ENCODE results near the gene ETS2. TPM values are rescaled to one million over a fixed set of nuclear protein-coding genes. Genes with fewer than 3 reads are reported as not detected.

The ETS2 gene
- polyA plus RNA-seq, 1 donor (not counting 4 experiments of a cell fraction or from before 2014, with no cell fraction given): 58.5 TPM

DNA sequence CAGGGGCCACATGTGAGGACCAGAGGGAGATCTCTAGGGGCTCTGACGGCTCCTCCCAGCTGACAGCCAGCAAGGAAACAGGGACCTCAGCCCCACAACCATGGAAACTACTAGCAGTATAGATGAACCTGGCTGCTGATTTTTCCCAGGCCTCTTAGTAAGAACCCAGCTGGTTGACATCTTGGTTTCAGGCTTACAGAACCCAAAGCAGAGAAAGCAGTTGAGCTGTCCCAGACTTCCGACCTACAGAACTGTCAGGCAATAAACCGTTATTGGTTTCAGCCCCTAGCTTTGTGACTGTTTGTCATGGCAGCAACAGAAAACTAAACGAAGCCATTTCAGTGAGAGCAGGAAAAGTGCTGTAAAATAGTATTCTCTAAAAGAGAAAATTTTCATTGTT is 36.4 kb downstream of the ETS2 start:
- dilution Hi-C loops (cut with MboI; ENCODE audit: extremely low pct_ligation_motif_present, low sequenced_read_pairs): no loop called here
- FAIRE-seq (no peak), DNase-seq (ENCODE audit: low read depth, low spot score) (no peak)
- Histone ChIP-seq H2AFZ (ENCODE audit: control insufficient read depth, low read length) (no peak overlapping the region), H3K4me2 (ENCODE audit: control insufficient read depth, extremely low read depth, insufficient read depth, low read depth, low read length) (no peak overlapping the region), H3K27ac (ENCODE audit: control insufficient read depth, insufficient read depth, low read length) (peak overlapping the region; percentile 96), H3K4me3 (ENCODE audit: control insufficient read depth in 2 of 3, extremely low read depth in 1 of 3, insufficient read depth in 2 of 3, low read depth in 1 of 3, low read length in 3 of 3) (no peak overlapping the region), H3K9ac (ENCODE audit: control insufficient read depth, extremely low read depth, insufficient read depth, low read length) (no peak overlapping the region), H3K79me2 (ENCODE audit: control insufficient read depth, insufficient read depth, low read length) (no peaks in the 10 kb centered on the region), H3K4me1 (ENCODE audit: control insufficient read depth, extremely low read depth, insufficient read depth, low read length) (peaks cover 48% of the 10 kb centered on the region), H3K9me3 (ENCODE audit: control insufficient read depth, low read depth, low read length) (no peaks in the 10 kb centered on the region), H3K9me1 (ENCODE audit: control insufficient read depth, extremely low read depth, insufficient read depth, low read length) (no peaks in the 10 kb centered on the region), H3K27me3 (ENCODE audit: control insufficient read depth, extremely low read depth, insufficient read depth, low read length) (no peaks in the 10 kb centered on the region), H3K36me3 (ENCODE audit: control insufficient read depth in 2 of 2, extremely low read depth in 1 of 2, insufficient read depth in 2 of 2, low read length in 2 of 2) (no peaks in the 10 kb centered on the region), H4K20me1 (ENCODE audit: control insufficient read depth, extremely low read depth, insufficient read depth, low read length) (no peaks in the 10 kb centered on the region)
- TF ChIP-seq, protein P1, sequence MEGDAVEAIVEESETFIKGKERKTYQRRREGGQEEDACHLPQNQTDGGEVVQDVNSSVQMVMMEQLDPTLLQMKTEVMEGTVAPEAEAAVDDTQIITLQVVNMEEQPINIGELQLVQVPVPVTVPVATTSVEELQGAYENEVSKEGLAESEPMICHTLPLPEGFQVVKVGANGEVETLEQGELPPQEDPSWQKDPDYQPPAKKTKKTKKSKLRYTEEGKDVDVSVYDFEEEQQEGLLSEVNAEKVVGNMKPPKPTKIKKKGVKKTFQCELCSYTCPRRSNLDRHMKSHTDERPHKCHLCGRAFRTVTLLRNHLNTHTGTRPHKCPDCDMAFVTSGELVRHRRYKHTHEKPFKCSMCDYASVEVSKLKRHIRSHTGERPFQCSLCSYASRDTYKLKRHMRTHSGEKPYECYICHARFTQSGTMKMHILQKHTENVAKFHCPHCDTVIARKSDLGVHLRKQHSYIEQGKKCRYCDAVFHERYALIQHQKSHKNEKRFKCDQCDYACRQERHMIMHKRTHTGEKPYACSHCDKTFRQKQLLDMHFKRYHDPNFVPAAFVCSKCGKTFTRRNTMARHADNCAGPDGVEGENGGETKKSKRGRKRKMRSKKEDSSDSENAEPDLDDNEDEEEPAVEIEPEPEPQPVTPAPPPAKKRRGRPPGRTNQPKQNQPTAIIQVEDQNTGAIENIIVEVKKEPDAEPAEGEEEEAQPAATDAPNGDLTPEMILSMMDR (optimal IDR thresholded peaks at IDR 0.05 in 1 of 3, IDR thresholded peaks at IDR 0.05 in 1 of 3, conservative IDR thresholded peaks at IDR 0.05 in 1 of 3; ENCODE audit: extremely low read depth in 1 of 3, insufficient read depth in 2 of 3, low read length in 3 of 3): no peak
- TF ChIP-seq EZH2 (IDR thresholded peaks at IDR 0.05; ENCODE audit: low read length): no peak

DNA sequence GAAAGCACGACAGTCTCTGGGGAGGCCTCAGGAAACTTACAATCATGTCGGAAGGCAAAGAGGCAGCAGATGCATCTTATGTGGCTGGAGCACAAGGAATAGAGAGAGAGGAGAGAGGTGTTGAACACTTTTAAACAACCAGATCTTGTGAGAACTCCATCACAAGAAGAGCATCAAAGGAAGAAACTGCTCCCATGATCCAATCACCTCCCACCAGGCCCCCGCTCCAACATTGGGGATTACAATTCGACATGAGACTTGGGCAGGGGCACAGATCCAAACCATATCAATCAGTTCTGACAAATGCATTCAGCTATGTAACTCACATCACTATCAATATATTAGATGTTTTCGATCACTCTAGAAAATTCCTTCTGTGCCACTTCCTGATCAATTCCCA is 37.6 kb downstream of the ETS2 start:
- peak overlapping the region; percentile 29 for H3K27ac ChIP-seq (ENCODE audit: control insufficient read depth, insufficient read depth, low read length)
- no peaks in the 10 kb centered on the region for H3K9me1 ChIP-seq (ENCODE audit: control insufficient read depth, extremely low read depth, insufficient read depth, low read length)
- H3K27me3 ChIP-seq (ENCODE audit: control insufficient read depth, extremely low read depth, insufficient read depth, low read length): no peaks in the 10 kb centered on the region
- H3K79me2 ChIP-seq (ENCODE audit: control insufficient read depth, insufficient read depth, low read length): no peaks in the 10 kb centered on the region
- H4K20me1 ChIP-seq (ENCODE audit: control insufficient read depth, extremely low read depth, insufficient read depth, low read length): no peaks in the 10 kb centered on the region
- H3K36me3 ChIP-seq (ENCODE audit: control insufficient read depth in 2 of 2, extremely low read depth in 1 of 2, insufficient read depth in 2 of 2, low read length in 2 of 2): no peaks in the 10 kb centered on the region
- peaks cover 56% of the 10 kb centered on the region for H3K4me1 ChIP-seq (ENCODE audit: control insufficient read depth, extremely low read depth, insufficient read depth, low read length)
- H3K9me3 ChIP-seq (ENCODE audit: control insufficient read depth, low read depth, low read length): no peaks in the 10 kb centered on the region
- no peak overlapping the region for H3K9ac ChIP-seq (ENCODE audit: control insufficient read depth, extremely low read depth, insufficient read depth, low read length)
- FAIRE-seq: peak; percentile 20
- no peak overlapping the region for H3K4me2 ChIP-seq (ENCODE audit: control insufficient read depth, extremely low read depth, insufficient read depth, low read depth, low read length)
- no peak overlapping the region for H3K4me3 ChIP-seq (ENCODE audit: control insufficient read depth in 2 of 3, extremely low read depth in 1 of 3, insufficient read depth in 2 of 3, low read depth in 1 of 3, low read length in 3 of 3)
- dilution Hi-C loops (cut with MboI; ENCODE audit: extremely low pct_ligation_motif_present, low sequenced_read_pairs): no loop called here
- no peak for TF ChIP-seq EZH2 (IDR thresholded peaks at IDR 0.05; ENCODE audit: low read length)
- TF ChIP-seq, protein P1 (optimal IDR thresholded peaks at IDR 0.05 in 1 of 3, IDR thresholded peaks at IDR 0.05 in 1 of 3, conservative IDR thresholded peaks at IDR 0.05 in 1 of 3; ENCODE audit: extremely low read depth in 1 of 3, insufficient read depth in 2 of 3, low read length in 3 of 3): no peak
- no peak overlapping the region for H2AFZ ChIP-seq (ENCODE audit: control insufficient read depth, low read length)
- no peak for DNase-seq (ENCODE audit: low read depth, low spot score)
